ENCODE data around the gene PTPRK.
"Not testable (repeated sequence)": the region's sequence is repeated elsewhere in the genome, so short reads cannot be mapped to it uniquely, and the experiment has no call there.

Gene PTPRK

DNA sequence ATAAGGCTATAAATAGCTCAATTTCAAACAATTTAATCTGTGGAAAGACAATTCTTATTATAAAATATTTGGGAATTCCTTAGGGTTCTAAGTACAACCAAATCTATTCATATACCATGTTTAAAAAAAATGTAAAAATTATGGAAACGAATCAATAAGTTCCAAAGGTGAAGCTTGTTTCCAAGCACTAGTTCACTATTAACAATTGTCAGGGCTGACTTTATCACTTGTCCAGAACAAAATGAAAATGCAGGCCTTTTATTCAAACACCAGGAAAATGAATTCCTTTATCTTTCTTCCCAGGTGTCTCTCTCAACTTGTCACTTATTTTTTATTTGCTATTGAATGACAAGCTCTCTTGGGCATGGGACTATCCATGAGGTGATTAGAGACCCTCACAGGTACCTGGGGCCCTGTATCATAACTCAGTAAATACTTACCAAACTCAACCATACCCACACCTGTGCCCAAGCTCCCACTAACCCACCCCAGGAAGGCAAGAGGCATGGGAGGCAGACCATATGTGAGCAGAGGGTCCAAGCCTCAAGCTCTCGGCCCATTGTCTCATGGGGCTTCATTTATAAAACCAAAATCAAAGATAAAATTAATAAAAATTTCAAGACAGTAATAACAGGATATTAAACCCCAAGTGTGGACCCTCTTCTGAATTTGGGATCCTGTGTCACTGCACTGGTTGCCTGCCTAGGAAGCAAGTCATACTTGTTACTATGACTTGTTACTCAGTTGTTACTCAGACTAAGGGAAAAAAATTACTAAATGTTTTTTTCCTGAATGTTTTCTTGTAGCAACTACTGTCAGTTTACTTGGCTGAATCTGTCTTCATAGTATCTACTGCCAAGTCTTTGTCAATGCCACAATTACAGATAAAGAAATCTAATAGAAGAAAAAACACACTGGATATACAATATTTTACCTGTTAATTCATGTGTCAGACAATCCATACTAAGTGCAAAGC, 54.7 kb downstream of the PTPRK start:
- no peak for DNase-seq
- TF ChIP-seq GATA1 (IDR thresholded peaks at IDR 0.05; ENCODE audit: low read depth, low read length) (no peak), POLR2A (IDR thresholded peaks at IDR 0.05; ENCODE audit: low read length) (no peak)

DNA sequence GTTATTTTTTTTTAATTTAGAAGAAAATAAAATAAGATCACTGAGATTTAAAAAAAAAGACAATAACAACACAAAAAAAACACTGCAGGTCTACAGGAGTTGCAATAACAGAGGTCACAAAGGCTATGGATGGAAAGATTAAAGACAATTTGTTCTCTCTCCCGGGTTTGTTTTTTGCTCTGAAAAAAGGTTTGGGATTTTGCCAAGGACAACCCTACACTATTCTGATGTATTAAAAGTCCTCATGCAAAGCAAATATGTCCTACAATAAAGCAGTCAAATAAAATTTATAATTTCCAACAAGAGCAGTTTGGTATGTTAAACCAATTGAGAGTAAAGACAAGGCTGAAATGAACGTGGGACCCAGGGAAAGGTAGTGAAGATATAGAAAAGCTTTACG, 55.6 kb downstream of the PTPRK start:
- TF ChIP-seq POLR2A (IDR thresholded peaks at IDR 0.05; ENCODE audit: low read length) (no peak), GATA1 (IDR thresholded peaks at IDR 0.05; ENCODE audit: low read depth, low read length) (no peak)
- DNase-seq: no peak

DNA sequence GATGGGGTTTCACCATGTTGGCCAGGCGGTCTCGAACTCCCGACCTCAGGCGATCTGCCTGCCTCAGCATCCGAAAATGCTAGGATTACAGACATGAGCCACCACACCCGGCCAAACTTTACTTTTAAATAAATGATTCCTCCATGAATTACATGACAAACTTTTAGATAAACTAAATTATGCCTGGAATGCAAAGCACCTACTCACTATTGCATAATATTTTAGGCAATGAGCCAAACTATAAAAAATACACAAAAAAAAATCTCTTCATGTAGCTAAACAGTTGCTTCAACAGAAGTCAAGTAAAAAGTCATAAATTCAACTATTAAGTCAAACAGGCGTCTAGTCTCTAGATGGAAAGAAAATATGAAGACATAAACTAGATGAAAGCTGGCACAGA, 56.5 kb downstream of the PTPRK start:
- DNase-seq: no peak
- TF ChIP-seq GATA1 (IDR thresholded peaks at IDR 0.05; ENCODE audit: low read depth, low read length) (no peak), POLR2A (IDR thresholded peaks at IDR 0.05; ENCODE audit: low read length) (no peak)

DNA sequence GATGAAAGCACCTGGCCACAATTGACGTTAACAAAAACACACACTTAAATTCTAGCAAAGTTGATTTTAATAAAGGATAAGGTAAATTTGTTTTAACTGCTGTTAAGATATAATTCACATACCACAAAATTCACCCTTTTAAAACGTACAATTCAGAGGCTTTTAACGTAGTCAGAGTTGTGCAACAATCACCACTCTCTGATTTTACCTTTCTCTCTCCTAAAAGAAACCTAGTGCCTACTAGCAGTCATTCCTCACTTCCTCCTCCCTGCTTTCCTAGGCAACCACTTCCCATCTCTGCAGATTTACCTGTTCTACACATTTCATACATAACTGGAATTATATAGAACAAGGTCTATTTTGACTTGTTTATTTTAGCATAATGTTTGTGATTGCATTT, 58.9 kb downstream of the PTPRK start:
- DNase-seq: no peak
- TF ChIP-seq POLR2A (IDR thresholded peaks at IDR 0.05; ENCODE audit: low read length) (no peak), GATA1 (IDR thresholded peaks at IDR 0.05; ENCODE audit: low read depth, low read length) (no peak)

DNA sequence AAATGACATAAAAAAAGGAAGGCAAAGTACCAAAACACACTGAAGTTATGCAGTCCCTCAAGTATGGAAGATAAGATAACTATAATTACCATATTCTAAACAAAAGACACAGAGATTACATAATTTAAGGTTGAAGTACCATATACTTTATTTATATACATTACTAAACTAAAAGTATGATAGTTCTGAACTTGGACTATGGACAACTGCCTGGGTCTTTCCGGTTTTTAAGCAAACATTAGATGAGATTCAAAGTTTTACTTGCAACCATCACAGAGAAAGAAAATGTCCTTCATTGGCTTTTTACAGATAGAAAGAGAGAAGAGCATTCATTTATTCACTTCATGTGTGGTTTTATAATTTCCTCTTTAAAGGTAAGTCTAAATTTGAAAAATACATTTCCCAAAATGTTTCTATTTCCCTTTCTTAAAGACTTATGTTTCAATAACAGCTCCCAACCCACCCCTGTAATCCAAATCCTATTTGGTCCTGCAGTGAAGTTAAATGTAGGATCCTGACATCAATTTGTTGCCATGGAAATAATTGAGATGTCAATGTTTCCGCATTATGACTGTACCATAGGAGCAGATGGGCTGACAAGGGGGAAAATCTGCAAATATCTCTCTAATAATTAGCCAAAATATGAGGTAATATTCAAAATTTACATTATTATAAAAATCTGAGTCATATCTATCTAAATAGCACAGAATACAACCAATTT, 63.7 kb downstream of the PTPRK start:
- DNase-seq: no peak
- TF ChIP-seq GATA1 (IDR thresholded peaks at IDR 0.05; ENCODE audit: low read depth, low read length) (no peak), POLR2A (IDR thresholded peaks at IDR 0.05; ENCODE audit: low read length) (no peak)

DNA sequence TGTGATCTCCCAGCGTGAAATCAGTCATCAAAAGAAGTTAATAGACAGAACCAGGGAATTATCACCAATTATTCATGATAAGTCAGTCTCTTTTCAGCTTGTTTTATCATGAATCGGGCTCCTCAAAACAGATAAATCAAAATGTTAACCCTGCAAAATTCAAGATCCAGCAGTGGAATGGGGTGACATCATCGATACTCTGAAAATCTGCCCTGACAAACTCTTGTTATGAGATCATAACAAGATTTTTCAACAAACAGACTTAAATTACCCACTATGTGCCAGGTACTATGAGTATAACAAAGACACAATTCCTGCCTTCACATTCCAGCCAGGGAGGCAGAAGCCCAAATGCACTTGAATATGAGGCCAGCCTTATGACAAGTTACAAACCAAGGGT, 64.4 kb downstream of the PTPRK start:
- TF ChIP-seq GATA1 (IDR thresholded peaks at IDR 0.05; ENCODE audit: low read depth, low read length): no peak
- TF ChIP-seq POLR2A (IDR thresholded peaks at IDR 0.05; ENCODE audit: low read length): no peak
- DNase-seq: no peak

DNA sequence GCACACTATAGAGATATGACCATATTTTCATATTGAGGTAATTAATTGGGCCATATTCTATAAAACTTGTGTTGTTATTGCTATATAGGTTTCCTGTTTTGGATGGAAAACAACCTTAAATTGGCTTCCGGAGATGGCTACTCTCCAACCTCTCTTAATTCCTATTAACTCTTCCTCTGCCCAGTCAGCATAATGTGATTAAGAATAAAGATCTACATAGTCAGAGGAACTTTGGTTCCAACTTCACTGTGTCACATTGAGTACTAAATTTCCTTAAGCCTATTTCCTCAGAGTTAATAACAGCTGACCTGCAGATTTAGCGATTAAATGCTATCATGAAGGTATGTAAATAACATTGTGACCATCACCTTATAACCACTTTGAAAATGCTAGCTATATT, 67.7 kb downstream of the PTPRK start:
- TF ChIP-seq POLR2A (IDR thresholded peaks at IDR 0.05; ENCODE audit: low read length): no peak
- no peak for DNase-seq

DNA sequence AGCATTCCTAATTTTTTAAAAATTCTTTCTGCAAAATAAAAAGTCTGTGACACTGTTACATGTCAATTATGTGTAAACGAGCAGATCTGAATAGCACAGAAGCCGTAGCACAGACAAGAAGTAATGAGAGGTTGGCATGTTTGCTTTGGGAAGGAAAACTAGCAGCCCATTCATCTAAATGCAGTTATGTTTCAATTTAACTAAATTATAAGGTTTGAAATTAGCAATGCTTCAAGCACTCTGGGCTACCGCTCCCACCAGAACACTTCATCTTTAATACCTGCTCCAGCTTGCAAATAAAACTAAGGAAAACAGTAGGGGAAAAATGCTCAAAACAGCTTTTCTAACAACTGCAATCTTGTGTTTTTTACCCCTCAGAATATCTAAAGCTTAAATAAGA, 73.9 kb downstream of the PTPRK start:
- no peak for TF ChIP-seq POLR2A (IDR thresholded peaks at IDR 0.05; ENCODE audit: low read length)
- TF ChIP-seq GATA1 (IDR thresholded peaks at IDR 0.05; ENCODE audit: low read depth, low read length): no peak
- no peak for DNase-seq

DNA sequence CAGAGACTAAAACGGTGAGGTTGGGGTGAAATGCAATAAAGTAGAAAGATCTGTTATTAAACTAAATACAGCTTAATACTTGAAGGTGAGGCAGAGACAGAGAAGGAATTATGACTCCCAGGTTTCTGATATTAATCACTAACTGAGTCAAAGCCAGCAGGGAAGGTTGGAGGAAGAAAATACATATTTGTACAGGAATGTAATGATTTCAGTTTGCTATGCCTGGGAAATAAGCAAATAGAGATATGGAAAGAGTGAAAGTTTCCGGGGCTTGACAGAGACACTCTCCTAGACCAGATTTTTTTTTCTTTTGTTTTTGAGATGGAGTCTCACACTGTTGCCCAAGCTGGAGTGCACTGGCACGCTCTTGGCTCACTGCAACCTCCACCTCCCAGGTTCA, 76.8 kb downstream of the PTPRK start:
- no peak for DNase-seq
- TF ChIP-seq POLR2A (IDR thresholded peaks at IDR 0.05; ENCODE audit: low read length) (no peak), GATA1 (IDR thresholded peaks at IDR 0.05; ENCODE audit: low read depth, low read length) (no peak)

DNA sequence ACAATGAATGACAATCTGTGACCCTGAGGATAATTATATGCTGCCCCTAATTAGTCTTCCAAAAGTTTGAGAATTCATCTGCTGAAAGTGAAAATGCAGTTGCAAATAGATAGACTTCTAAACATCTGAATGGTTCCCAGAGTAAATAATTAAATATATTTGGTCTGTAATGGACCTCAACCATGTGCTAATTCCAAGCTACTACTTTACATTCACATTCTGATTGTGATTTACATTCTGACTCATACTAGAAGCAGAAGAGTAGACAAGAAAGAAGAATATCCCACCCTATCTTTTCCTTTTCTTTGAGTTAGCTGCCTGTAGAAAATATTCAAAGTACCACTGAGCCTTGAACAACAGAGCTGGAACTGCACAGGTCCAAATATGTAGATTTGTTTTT, 80.8 kb downstream of the PTPRK start:
- DNase-seq: no peak
- TF ChIP-seq GATA1 (IDR thresholded peaks at IDR 0.05; ENCODE audit: low read depth, low read length): no peak
- no peak for TF ChIP-seq POLR2A (IDR thresholded peaks at IDR 0.05; ENCODE audit: low read length)

DNA sequence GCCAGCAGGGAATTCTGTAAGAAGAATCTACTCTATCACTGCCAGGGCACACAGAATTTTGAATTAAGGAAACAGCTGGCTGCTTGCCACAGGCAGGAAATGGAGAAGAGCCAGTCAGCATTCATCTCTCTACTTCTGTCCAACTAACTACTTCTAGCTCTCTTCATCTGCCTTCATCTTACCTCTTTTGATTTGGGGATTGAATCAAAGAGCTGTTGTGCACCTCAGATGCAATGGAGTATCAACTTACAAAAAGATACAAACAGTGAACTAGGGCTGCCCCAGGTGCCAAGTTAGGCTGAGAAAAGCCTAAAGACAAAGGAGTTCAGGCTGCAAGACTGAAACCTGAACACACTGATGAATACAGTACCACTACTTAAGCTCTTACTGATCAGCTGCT, 82.0 kb downstream of the PTPRK start:
- no peak for DNase-seq
- no peak for TF ChIP-seq POLR2A (IDR thresholded peaks at IDR 0.05; ENCODE audit: low read length)
- no peak for TF ChIP-seq GATA1 (IDR thresholded peaks at IDR 0.05; ENCODE audit: low read depth, low read length)

DNA sequence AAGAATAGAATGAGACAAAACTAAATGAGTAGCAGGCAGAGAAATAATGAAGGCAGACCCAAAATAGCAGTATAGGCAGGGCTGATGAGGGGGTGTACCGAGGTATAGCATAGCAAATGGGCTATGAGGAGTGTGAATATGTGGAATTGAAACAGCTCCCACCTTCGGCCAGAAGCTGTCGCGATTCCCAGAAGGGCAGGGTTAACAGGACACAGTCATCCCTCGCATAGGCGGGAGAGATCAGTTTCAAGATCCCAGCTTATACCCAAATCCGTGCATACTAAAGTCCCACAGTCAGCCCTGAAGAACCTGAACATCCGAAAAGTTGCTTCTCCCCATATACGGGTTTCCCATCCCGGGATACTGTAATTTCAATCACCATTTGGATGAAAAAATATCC, 82.7 kb downstream of the PTPRK start:
- TF ChIP-seq POLR2A (IDR thresholded peaks at IDR 0.05; ENCODE audit: low read length) (no peak), GATA1 (IDR thresholded peaks at IDR 0.05; ENCODE audit: low read depth, low read length) (no peak)
- DNase-seq: no peak

DNA sequence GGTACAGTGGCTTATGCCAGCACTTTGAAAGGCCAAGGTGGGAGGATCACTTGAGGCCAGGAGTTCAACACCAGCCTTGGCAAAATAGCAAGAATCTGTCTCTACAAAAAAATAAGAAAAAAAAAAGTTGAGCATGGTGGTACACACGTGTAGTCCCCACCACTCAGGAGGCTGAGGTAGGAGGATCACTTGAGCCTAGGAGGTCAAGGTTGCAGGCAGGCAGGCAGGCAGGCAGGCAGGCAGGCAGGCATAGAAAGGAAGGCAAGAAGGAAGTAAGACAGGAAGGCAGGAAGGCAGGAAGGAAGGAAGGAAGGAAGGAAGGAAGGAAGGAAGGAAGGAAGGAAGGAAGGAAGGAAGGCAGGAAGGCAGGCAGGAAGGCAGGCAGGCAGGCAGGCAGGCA, 85.6 kb downstream of the PTPRK start:
- DNase-seq: not testable (repeated sequence)

DNA sequence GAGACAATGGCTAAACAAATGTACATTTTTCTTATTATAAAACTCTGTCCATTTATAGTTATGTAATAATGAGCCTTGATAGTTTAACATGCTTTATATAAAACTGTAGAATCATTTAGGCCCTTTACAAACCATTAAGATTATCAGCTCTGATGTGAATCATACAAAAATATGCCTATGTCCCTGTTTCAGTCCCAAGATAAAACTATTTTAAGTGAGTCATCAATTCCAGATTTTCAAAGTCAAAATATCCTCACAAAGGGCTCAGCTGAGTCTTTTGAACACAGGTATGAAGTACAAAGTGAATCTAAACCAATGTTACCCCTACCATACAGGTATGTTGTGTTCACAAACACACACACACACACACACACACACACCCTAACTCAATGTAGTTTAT, 88.0 kb downstream of the PTPRK start:
- TF ChIP-seq POLR2A (IDR thresholded peaks at IDR 0.05; ENCODE audit: low read length) (no peak), GATA1 (IDR thresholded peaks at IDR 0.05; ENCODE audit: low read depth, low read length) (no peak)
- no peak for DNase-seq

DNA sequence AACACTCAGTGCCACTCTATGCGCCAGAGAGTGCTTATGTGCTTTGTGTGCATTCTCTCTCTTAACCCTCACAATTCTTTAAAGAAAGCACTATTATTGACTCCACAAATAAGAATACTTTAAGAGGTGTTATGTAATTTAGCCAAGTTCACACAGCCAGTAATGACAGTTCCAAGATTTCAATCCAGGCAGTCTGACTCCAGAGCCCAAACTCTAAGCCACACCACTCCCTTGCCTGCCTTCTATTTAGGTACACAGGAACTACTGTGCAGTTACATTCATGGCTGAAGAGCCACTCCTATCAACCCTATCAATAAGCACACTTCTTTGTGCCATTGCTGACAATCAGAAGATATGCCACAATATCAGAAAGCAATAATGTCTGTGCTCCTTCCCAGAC, 93.3 kb downstream of the PTPRK start:
- TF ChIP-seq GATA1 (IDR thresholded peaks at IDR 0.05; ENCODE audit: low read depth, low read length) (no peak), POLR2A (IDR thresholded peaks at IDR 0.05; ENCODE audit: low read length) (no peak)
- no peak for DNase-seq

Data from erythroblast (primary cell).